Measurements from ENCODE around the gene FBXO24.

FBXO24 gene

DNA sequence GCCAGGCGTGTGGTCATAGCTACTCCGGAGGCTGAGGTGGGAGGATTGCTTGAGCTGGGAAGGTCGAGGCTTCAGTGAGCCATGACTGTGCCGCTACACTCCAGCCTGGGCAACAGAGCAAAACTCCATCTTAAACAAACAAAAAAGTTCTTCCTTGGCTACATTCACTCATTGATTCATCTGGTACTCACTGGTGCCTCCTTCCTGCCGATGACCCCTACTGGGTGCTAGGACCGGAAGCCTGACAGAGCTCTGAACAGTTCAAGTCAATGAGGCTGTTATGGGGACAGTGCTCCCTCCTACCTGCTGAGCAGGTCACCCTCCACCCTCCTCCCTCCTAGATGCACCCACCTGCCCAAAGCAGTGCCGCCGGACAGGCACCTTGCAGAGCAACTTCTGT, 21.0 kb downstream of the FBXO24 start:
- DNase-seq (ENCODE audit: low read depth) = no peak
- no peak overlapping the region for H3K4me3 ChIP-seq (ENCODE audit: low read depth, low read length)
- TF ChIP-seq, protein P1, sequence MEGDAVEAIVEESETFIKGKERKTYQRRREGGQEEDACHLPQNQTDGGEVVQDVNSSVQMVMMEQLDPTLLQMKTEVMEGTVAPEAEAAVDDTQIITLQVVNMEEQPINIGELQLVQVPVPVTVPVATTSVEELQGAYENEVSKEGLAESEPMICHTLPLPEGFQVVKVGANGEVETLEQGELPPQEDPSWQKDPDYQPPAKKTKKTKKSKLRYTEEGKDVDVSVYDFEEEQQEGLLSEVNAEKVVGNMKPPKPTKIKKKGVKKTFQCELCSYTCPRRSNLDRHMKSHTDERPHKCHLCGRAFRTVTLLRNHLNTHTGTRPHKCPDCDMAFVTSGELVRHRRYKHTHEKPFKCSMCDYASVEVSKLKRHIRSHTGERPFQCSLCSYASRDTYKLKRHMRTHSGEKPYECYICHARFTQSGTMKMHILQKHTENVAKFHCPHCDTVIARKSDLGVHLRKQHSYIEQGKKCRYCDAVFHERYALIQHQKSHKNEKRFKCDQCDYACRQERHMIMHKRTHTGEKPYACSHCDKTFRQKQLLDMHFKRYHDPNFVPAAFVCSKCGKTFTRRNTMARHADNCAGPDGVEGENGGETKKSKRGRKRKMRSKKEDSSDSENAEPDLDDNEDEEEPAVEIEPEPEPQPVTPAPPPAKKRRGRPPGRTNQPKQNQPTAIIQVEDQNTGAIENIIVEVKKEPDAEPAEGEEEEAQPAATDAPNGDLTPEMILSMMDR (IDR thresholded peaks at IDR 0.05; ENCODE audit: low read depth, low read length, missing control alignments) = no peak

DNA sequence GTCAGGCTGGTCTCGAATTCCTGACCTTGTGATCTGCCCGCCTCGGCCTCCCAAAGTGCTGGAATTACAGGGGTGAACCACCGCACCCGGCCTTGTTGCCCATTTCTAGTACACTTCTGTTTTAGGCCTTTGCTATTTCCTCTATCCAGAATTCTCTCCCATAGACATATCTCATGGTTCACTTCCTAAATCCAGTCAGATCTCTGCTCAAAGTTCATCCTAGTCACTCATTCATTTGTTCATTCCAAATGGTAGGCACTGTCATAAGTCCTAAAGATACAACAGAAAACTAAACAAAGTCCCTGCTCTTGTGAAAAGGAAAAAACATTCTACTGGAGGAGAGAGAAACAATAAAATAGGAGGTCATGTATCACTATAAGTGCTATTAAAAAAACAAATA, 23.8 kb downstream of the FBXO24 start:
- no peak for DNase-seq (ENCODE audit: low read depth)
- H3K4me3 ChIP-seq (ENCODE audit: low read depth, low read length) = no peak overlapping the region
- TF ChIP-seq, protein P1 (IDR thresholded peaks at IDR 0.05; ENCODE audit: low read depth, low read length, missing control alignments) = no peak

DNA sequence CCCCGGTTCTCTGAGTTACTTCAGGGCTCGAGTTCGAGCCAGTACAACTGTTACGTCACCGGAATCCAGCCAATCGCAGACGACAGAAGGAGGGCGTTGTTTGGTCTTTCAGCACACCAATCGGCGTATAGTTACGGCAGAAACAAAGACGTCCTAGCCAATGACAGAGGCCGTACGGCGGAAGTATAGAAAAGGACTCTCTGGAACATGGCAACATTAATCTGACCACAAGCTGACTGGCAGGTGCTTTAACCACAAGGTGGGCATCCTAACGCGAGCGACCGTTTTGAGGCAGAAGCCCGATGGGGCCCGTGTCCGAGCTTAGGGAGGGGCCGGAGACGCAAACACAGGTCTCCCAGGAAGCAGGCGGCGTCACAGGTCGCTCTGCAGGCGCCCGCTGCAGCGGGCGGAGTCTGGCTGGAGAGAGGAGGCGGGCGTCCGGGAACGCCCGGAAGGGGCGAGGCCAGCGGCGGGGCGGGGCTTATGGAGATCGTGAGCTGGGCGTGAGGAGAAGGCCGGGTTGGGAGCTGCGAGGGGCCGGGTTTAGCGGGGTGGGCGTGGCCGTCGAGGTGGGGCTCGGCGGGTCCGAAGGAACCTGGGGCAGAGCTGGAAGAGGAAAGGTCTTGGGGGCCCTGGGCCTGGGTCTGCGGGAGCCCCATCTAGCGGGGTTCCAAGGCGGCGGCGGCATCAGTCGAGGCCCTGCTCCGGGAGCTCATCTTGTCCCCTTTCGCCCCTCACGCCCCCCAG, 26.0 kb downstream of the FBXO24 start, which contains the start of gene MOSPD3:
TSS of gene MOSPD3 (plus strand) at position 558 of the 747 bp plus-strand sequence. CDS start 252 bp downstream, outside the sequence.
- DNase-seq (ENCODE audit: low read depth) = peak; percentile 99
- TF ChIP-seq, protein P1 (IDR thresholded peaks at IDR 0.05; ENCODE audit: low read depth, low read length, missing control alignments) = no peak
- peak within 1 kb of the TSS; percentile 74 for H3K4me3 ChIP-seq (ENCODE audit: low read depth, low read length)

GRCh38 chr7:100612730-100613390, 26.7 kb downstream of the FBXO24 start:
- H3K4me3 ChIP-seq (ENCODE audit: low read depth, low read length) = peak overlapping the region; percentile 74
- DNase-seq (ENCODE audit: low read depth) = no peak
- TF ChIP-seq, protein P1 (IDR thresholded peaks at IDR 0.05; ENCODE audit: low read depth, low read length, missing control alignments) = peak; percentile 15

DNA sequence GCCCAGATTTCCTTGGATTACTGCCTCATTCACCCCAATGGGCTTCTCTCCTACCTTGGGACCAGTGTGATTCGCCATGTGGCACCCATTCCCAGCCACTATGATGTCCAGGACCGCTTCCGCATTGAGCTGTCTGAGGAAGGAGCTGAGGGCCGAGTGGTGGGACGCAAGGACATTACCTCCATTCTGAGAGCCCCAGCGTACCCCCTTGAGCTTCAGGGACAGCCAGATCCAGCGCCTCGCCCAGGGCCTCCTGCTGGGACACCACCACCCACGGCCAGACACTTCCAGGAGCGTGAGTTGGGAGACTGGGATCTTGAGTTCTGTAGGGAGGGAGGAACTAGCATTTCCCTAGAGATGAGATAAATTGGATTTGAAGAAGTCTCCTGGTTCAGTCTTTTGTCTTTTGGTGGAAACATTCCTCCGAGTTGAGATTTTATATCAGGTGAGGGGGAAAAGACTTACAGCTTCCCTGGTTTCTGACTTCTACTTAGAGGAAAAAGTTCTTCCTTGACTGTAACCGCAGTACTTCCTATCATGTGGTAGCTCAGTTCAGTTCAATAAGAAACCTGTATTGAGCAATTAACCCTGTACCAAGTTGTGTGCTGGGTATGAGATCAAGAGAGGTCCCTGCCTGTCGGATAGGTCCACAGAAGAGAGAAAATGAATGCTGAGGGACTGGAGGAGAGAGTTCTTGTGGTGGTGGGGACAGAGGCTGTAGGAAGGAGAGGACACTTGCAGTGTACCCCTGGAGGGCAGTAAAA, 27.5 kb downstream of the FBXO24 start:
- no peak overlapping the region; the same call in 1 of the 2 replicates for H3K4me3 ChIP-seq (ENCODE audit: low read depth, low read length)
- DNase-seq (ENCODE audit: low read depth) = no peak
- TF ChIP-seq, protein P1 (IDR thresholded peaks at IDR 0.05; ENCODE audit: low read depth, low read length, missing control alignments) = no peak

GRCh38 chr7:100614308-100614861, 28.3 kb downstream of the FBXO24 start:
- DNase-seq (ENCODE audit: low read depth) = no peak

More at GRCh38 chr7:100614308-100614861, 28.3 kb downstream of the FBXO24 start:
- H3K4me3 ChIP-seq (ENCODE audit: low read depth, low read length) = no peak overlapping the region
- TF ChIP-seq, protein P1 (IDR thresholded peaks at IDR 0.05; ENCODE audit: low read depth, low read length, missing control alignments) = no peak

Data from GM12864 (cell line).